ES-I3 (cell line): ENCODE data around the gene KLHDC7B.

ENCODE experiments used
- H3K36me3 ChIP-seq: 2 replicates; pipeline ENCODE4 v1.6.1; 2013; ENCODE audit warnings: mild to moderate bottlenecking, low read length, control low read depth, moderate library complexity; ENCODE audit not compliant: insufficient read depth
- H3K4me1 ChIP-seq: 2 replicates; pipeline ENCODE4 v1.6.1; 2013; ENCODE audit warnings: mild to moderate bottlenecking, control low read depth, low read length; ENCODE audit not compliant: insufficient read depth
- H3K9ac ChIP-seq: 2 replicates; pipeline ENCODE4 v1.6.1; 2013; ENCODE audit warnings: low read depth, mild to moderate bottlenecking, low read length, moderate library complexity
- H3K9me3 ChIP-seq: 2 replicates; pipeline ENCODE4 v1.6.1; 2013; ENCODE audit warnings: mild to moderate bottlenecking, low read length, moderate library complexity; ENCODE audit not compliant: control insufficient read depth, insufficient read depth

KLHDC7B gene

GRCh38 chr22:50546326-50547262 lies 895 bp downstream of the KLHDC7B start:
- H3K9ac ChIP-seq, result no peak overlapping the region
- no peaks in the 10 kb centered on the region for H3K4me1 ChIP-seq
- no peaks in the 10 kb centered on the region for H3K9me3 ChIP-seq
- H3K36me3 ChIP-seq, result no peaks in the 10 kb centered on the region

- no peaks in the 10 kb centered on the region for H3K4me1 ChIP-seq
- H3K36me3 ChIP-seq, result no peaks in the 10 kb centered on the region
- no peaks in the 10 kb centered on the region for H3K9me3 ChIP-seq
- no peak overlapping the region for H3K9ac ChIP-seq
These were observed 1.7 kb downstream of the KLHDC7B start for GRCh38 chr22:50547263-50547985.

DNA sequence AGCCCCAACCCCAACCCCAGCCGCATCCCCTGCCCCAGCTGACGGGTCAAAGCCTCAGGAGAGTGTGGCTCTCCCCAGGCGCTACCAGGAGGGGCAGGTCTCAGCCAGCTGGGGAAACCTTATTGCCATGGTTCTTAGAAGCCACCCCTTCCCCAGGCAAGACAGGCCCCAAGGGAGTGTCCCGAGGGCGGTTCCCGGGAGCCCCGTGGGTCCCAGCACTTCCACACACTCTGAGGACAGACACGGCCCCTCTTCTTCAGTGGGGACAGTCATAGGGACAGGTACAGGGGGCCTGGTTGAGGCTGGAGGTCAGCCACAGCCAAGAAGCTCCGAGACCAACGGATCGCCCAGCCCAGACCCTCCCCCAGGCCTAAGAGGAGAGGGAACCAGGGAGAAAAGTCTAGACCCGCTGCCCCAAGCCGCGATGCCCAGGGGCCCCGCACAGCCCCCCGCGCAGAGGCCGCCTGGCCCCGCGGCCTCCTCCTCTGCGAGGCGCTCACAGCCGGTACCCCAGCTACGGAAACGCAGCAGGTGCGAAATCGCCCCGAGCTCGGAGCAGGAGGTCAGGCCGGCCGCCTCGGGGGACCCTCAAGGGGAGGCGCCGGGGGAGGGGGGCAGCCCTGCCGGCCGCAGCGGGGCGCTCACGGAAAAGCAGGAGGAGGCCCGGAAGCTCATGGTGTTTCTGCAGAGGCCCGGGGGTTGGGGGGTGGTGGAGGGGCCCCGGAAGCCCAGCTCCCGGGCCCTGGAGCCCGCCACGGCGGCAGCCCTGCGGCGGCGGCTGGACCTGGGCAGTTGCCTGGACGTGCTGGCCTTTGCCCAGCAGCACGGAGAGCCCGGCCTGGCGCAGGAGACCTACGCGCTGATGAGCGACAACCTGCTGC lies 2.6 kb downstream of the KLHDC7B start:
- Histone ChIP-seq H3K9ac (no peak overlapping the region), H3K36me3 (no peaks in the 10 kb centered on the region), H3K9me3 (no peaks in the 10 kb centered on the region), H3K4me1 (no peaks in the 10 kb centered on the region)

DNA sequence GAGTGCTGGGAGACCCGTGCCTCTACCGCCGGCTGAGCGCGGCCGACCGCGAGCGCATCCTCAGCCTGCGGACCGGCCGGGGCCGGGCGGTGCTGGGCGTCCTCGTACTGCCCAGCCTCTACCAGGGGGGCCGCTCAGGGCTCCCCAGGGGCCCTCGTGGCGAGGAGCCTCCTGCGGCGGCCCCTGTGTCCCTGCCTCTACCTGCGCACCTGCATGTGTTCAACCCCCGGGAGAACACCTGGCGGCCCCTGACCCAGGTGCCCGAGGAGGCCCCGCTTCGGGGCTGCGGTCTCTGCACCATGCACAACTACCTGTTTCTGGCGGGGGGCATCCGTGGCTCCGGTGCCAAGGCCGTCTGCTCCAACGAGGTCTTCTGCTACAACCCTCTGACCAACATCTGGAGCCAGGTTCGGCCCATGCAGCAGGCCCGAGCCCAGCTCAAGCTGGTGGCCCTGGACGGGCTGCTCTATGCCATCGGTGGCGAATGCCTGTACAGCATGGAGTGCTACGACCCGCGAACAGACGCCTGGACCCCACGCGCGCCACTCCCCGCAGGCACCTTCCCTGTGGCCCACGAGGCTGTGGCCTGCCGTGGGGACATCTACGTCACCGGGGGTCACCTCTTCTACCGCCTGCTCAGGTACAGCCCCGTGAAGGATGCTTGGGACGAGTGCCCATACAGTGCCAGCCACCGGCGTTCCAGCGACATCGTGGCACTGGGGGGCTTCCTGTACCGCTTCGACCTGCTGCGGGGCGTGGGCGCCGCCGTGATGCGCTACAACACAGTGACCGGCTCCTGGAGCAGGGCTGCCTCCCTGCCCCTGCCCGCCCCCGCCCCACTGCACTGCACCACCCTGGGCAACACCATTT lies 3.5 kb downstream of the KLHDC7B start:
- Histone ChIP-seq H3K36me3 (no peaks in the 10 kb centered on the region), H3K9me3 (no peaks in the 10 kb centered on the region), H3K9ac (no peak overlapping the region), H3K4me1 (no peaks in the 10 kb centered on the region)

- H3K4me1 ChIP-seq, result no peaks in the 10 kb centered on the region
These were observed 4.7 kb downstream of the KLHDC7B start for GRCh38 chr22:50550395-50550794.

GRCh38 chr22:50551160-50551752 lies 5.6 kb downstream of the KLHDC7B start:
- no peaks in the 10 kb centered on the region for H3K36me3 ChIP-seq
- H3K9me3 ChIP-seq, result no peaks in the 10 kb centered on the region
- H3K4me1 ChIP-seq, result no peaks in the 10 kb centered on the region
- H3K9ac ChIP-seq, result no peak overlapping the region

More at GRCh38 chr22:50550395-50550794, 4.7 kb downstream of the KLHDC7B start:
- no peaks in the 10 kb centered on the region for H3K9me3 ChIP-seq
- no peaks in the 10 kb centered on the region for H3K36me3 ChIP-seq
- H3K9ac ChIP-seq, result no peak overlapping the region

DNA sequence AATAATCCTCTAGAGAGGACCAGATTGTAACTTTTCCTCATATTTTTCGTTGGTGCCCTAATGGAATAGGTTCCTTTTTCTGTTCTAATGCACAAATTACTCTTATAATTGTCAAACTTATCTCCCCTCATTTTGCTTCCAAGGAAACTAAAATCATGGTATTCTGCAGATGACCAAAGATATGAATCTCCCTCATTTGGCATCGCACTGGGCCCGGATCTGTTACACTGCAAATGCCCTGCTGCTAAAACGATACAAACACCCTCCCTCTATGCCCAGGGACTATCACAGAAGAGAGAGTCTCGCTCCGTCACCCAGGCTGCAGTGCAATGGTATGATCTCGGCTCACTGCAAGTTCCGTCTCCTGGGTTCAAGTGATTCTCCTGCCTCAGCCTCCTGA lies 7.6 kb downstream of the KLHDC7B start:
- no peaks in the 10 kb centered on the region for H3K36me3 ChIP-seq
- no peaks in the 10 kb centered on the region for H3K9me3 ChIP-seq
- no peak overlapping the region for H3K9ac ChIP-seq
- H3K4me1 ChIP-seq, result no peaks in the 10 kb centered on the region

DNA sequence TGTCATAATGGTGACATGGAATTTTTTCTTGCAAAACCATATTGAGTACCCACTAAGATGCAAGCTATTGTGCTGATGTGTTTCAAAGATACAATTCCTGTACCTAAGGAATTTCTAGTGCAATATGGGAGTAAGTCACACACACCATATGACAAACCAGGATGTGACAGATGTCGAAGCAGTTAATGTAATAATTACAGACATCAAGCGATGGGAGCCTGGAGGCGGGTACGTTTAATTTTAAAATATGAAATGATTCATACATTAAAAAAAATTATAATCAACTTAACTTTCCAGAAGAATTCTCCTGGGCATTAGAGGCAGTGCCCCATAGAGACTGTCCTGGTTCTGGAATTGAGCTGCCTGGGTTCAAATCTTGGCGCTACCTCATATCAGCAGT lies 11.0 kb downstream of the KLHDC7B start:
- Histone ChIP-seq H3K36me3 (no peaks in the 10 kb centered on the region), H3K4me1 (no peaks in the 10 kb centered on the region), H3K9ac (no peak overlapping the region), H3K9me3 (no peaks in the 10 kb centered on the region)

DNA sequence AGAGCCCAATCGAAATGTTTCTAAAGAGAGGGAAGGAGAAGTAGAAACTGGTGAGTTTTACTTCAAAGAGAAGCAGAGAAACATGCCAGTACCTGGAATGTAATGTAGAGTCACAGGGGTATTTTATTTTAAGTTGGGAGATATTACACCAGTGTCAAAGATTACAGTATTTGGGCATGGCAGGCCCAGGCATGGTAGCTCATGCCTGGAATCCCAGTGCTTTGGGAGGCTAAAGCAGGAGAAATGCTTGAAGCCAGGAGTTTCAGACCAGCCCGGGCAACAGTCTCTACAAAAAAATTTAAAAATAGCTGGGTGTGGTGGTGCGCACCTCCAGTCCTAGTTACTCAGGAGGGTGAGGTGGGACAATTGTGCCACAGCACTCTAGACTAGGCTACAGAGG lies 14.3 kb downstream of the KLHDC7B start:
- H3K36me3 ChIP-seq, result no peaks in the 10 kb centered on the region
- no peak overlapping the region for H3K9ac ChIP-seq
- H3K4me1 ChIP-seq, result no peaks in the 10 kb centered on the region
- H3K9me3 ChIP-seq, result no peaks in the 10 kb centered on the region

DNA sequence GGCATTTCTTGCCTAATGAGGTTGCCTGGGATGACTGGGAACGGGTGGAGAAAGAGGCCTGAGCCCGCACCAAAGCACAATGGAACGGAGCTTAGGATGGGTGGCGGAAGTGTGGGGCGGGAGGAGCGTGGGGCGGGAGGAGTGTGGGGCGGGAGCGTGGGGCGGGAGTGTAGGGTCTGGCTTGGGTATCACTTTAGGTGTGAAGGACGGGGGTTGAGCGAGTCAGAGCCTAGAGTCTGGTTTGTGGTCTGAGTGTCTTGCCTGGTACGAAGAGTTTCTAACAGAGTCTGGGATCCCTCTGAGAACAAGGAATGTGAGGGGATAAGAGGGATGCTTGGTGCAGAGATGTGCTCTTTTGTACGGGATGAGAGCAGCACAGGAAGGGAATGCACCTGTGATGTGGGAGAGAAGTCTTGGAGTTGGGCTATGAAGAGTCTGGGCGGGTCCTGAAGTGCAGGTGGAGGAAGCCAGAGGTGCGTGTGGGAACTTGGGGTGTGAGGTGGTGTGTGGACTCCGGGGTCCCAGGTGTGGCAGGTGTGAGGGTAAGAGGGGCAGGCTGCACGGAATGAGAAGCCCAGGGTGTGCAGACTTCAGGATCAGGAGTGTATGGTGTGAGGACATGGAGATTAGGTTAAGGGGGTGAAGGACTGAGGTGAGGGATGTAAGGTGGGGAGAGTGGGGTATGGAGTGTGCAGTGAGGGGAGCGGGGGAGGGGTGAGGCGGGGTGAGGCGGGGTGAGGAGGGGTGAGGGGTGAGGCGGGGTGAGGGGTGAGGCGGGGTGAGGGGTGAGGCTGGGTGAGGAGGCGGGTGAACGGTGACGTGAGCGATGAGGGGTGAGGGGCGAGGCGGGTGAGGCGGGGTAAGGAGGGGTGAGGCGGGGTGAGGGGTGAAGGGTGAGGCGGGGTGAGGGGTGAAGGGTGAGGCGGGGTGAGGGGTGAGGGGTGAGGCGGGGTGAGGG lies 16.0 kb downstream of the KLHDC7B start:
- no peaks in the 10 kb centered on the region for H3K9me3 ChIP-seq
- no peaks in the 10 kb centered on the region for H3K4me1 ChIP-seq
- no peak overlapping the region for H3K9ac ChIP-seq
- H3K36me3 ChIP-seq, result no peaks in the 10 kb centered on the region

DNA sequence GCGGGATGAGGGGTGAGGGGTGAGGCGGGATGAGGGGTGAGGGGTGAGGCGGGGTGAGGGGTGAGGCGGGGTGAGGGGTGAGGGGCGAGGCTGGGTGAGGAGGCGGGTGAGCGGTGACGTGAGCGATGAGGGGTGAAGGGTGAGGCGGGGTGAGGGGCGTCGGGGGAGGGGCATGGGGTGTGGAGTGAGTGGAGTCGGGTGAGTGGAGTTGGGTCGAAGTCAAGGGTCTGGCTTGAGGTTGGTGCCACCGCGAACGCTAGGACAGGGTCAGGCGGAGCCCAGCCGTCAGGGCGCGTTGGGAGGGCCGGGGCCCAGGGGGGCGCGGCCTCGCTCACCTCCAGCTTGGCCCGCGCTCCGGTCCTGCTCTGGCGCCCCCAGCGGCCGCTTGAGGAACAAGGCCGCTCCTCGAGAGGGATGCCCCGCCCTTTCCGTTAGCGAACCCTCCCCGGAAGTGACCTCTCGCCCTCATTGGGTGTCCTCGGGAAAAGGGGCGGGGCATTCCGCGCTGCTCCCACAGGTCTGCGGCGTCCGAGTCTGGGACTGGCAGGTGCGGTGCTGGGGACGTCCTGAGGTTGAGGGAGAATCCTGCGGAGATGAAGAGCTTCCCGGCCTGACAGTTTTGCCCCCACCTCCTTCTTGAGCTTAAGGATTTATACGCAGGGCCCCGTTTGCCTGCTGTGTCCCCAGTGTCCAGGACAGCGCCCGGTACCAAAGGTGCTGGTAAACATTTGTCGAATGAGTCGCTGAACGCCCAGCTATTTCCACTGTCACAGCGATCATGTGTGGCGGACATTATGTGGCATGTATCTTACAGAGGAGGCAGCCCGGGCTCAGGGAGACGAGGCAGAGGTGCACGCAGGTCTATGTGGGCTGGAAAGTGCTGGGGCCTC lies 17.1 kb downstream of the KLHDC7B start, which contains the start of gene SYCE3:
Gene SYCE3, minus strand, starts transcription at position 397 of the 890 bp plus-strand sequence. CDS start 6,514 bp downstream, outside the sequence.
- Histone ChIP-seq H3K36me3 (peaks cover 2% of the 10 kb centered on the region; the same call in 1 of the 2 replicates), H3K9ac (peak within 1 kb of the TSS; percentile 82), H3K4me1 (no peaks in the 10 kb centered on the region), H3K9me3 (no peaks in the 10 kb centered on the region)
